HS-27A (cell line): ENCODE data around the gene E2F2.

ENCODE experiments used
- DNase-seq: peaks from one replicate; pipeline ENCODE4 v3.0.0-alpha.2; 2012; ENCODE audit warnings: low read depth, missing footprints

E2F2 gene

GRCh38 chr1:23481904-23482303 lies 49.1 kb downstream of the E2F2 start:
- DNase-seq, result no peak

- no peak for DNase-seq
Observed at GRCh38 chr1:23481026-23481597, 49.9 kb downstream of the E2F2 start.

- DNase-seq, result no peak
Observed at GRCh38 chr1:23480187-23481025, 50.6 kb downstream of the E2F2 start.

DNA sequence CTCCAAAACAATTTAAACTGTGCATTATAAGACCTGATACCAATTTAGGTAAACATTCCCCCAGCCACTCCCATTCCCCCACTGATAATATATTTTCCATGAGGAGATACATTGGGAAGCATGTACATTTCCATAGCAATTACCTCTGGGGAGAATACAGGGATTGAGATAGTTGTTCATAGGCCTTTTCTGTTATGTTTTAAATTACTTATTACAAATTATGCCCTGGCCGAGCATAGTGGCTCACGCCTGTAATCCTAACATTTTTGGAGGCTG lies 51.4 kb downstream of the E2F2 start:
- no peak for DNase-seq

DNA sequence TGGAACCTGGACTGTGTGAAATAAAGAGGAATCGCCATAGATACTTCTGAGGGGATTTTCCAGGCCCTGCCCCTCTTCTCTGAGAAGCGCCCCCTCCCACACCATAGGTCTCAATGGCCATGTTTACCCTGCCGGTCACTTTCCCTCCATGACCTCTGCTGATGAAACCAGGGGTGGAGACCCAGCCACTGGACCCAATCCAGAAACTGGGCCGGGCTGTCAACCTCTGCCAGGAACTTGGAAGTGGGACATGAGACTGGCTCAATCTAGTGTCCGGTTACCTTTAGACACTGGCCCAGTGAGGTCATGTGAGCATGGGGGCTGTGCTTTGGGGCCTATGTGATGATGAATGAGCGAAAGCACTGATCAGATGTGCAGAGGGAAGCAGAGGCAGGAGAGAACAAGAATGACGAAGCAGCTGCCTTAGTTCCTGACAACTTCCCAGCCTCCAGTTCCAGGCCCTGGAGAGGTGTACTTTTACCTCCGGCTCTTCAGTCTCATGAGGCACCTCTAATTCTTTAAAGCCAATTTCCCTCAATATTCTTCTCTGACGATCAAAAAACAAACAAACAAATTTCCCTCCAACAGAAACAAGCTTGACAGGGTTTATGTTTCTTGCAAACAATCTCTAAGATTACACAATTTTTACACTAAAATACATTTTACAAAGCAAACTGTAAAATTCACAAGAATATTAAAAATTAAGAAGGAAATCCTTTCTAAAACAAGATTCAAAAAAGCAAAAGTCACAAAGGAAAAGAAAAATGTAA lies 52.0 kb downstream of the E2F2 start:
- DNase-seq, result no peak

DNA sequence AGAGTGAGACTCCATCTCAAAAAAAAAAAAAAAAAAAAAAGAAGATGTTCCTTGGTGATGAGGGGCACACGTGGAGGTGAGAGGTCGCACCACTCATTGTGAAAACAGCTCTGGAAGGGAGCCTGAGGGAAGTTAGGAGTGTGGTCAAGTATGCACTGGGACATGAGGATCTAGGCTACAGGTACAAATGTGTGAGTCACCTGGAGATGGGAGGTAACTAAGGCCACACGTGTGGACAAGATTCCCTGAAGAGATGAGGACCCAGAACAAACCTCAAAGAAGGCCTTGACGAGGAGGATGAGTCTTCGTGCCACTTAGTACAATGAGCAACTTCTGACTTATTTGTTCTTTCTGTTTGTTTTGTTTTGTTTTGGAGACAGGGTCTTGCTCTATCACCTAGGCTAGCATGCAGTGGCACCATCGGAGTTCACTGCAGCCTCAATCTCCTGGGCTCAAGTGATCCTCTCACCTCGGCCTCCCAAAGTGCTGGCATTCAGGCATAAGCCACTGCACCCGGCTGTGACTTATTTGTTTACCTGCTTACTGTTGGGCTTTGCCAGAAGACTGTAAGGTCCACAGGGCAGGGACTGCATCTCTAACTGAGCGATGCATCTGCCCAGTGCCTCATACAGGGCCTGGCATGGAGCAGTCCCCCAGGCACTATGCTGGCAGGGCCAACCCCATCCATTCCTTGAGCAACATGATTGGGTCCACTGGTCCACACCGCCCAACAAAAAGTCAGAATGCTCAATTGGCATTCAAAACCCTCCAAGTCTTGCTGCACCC lies 53.5 kb downstream of the E2F2 start:
- DNase-seq, result no peak

DNA sequence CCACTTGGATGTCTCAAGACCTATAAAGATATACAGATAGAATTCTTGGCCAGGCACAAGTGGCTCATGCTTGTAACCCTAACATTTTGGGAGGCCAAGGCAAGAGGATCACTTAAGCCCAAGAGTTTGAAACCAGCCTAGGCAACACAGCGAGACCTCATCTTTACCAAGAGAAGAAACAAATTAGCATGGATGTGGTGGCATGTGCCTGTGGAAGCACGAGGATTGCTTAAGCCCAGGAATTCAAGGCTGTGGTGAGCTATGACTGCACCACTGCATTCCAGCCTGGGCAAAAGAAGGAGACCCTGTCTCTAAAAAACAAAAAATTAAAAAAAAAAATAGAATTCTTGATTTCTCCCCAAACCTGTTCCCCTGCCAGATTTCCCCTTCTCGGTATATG lies 55.4 kb downstream of the E2F2 start:
- peak; percentile 64 for DNase-seq

DNA sequence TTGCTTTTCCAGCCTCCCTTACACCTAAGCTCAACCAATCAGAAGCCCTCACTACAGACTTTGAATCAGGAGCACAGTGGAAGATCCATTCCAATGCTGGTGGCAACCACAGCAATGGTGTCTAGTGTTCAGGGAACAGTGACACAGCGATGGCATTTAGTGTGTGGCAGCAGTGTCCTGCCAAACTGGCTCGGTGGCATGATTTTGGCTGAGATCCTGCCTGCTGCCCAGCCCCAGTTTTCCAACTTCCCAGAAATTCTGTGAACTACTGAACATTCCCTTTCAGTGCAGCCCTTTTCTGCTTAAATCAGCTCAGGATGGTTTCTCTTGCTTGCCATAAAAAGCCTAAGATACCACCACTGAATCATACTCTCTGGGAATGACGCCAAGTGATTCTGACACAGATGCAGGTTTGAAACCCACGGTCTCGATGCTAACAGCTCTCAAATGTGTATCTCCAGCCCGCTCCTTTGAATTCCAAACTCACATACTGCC lies 55.9 kb downstream of the E2F2 start:
- DNase-seq, result peak; percentile 92

- no peak for DNase-seq
Observed at GRCh38 chr1:23473037-23473800, 57.8 kb downstream of the E2F2 start.

GRCh38 chr1:23472351-23473036 lies 58.5 kb downstream of the E2F2 start:
- DNase-seq, result no peak

DNA sequence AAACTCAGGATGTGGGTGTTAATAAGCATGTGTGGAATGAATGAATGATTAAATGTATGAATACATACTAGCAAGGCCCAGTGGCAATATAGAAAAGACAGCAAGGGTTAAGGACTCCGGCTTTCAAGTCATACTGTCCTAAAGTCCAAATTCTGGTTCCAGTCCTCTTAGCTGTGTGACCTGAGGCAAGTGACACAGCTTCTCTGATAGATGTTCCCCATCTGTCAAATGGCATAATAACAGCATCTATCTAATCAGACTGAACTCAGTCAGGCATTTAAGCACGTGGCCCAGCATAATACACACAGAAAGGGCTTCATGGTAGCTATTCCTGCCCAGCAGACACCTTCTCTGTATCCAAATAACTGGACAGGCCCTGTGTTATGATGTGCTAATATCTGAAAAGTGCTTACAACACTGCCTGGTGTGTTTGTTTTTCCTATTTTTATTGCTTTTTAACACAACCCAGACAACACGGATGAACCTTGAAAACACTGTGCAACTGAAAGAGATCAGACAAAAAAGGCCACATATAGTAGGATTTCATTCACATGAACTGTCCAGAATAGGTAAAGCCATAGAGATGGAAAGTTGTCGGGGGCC lies 59.5 kb downstream of the E2F2 start:
- no peak for DNase-seq

- DNase-seq, result peak; percentile 70
Observed at GRCh38 chr1:23470282-23471070, 60.6 kb downstream of the E2F2 start.

DNA sequence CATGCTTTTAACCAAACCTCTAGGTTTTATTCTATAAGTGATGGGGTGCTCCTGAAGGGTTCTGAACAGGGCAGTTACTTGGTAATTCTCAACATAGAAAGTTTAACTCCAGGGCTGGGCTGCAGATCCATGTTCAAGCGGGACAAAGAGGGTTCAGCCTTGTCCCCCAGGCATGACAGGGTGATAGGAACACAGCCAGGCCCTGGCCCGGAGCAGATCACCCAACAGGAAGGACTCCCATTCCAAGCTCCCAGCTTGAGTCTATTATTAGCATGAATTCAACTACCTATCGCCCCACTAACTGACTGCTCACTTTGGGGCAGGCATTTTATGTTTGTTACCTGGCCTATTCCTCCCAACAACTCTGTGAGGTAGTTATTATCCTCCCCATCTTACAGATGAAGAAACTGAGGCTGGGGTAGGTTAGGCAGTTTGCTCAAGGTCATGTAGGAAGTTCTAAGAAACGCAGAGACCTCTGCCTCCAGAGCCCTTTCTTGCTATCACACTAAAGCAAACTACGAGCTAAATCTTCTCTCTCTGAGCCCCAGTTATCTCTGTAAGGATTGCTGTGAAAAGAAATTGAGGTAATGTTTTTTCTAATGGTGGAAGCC lies 61.6 kb downstream of the E2F2 start:
- no peak for DNase-seq

GRCh38 chr1:23466423-23466989 lies 64.5 kb downstream of the E2F2 start:
- no peak for DNase-seq

DNA sequence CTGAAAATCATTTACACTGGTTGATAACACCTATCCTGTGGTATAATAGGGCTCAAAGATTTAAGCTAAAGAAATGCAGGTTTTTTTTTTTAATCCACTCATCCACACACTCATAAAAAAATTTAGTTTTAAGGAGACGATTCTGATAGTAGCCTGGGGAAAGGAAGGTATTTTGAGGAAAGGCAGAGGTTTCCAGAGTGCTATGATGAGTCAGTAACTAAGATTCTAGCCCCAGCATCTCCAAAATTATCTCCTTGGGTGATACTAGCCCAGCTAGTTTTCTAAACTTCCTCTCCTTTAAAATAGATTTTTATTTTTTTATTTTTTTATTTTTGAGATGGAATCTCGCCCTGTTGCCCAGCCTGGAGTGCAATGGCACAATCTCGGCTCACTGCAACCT lies 67.7 kb downstream of the E2F2 start:
- DNase-seq, result no peak

DNA sequence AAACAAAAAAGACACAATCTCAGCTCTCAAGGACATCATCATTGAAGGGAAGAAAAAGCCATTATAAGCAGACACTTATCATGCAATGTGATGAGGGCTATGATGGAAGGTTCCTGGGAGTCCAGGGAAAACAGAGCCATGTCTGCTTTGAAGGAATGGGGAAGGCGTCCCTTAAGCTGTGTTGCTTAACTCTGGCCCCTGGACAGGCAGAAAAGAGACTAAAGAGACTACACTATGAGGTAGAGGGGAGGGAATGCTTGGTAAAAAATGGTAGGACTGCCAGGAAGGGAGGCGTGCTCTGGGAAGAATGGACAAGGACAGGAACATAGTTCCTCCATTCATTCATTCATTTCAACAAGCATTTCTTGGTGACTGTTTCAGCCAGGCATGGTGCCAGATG lies 68.3 kb downstream of the E2F2 start:
- no peak for DNase-seq

- no peak for DNase-seq
Observed at GRCh38 chr1:23461050-23461449, 70.0 kb downstream of the E2F2 start.

- DNase-seq, result no peak
Observed at GRCh38 chr1:23460519-23460918, 70.5 kb downstream of the E2F2 start.

DNA sequence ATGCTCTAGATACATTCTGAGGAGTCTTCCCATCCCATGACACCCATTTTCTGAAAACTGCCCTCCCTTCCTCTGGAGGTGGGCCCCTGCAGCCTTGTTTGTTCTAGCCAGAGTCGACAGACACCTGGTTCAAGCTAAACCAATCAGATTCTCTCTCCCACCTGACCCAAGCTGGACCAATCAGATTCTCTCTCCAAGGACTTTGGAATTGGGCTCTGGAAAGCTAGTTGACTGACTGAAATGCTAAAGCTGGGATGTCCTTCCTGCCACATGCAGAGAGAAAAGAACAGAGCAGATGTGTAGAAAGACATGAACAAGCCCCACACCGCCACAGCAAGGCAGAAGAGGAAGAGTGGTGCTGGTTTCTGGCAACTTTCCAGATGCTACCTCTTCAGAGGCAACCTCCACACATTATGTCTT lies 71.7 kb downstream of the E2F2 start:
- DNase-seq, result no peak
